Measurements from ENCODE around the gene HTR1D. TPM values are rescaled to one million over a fixed set of nuclear protein-coding genes. Genes with fewer than 3 reads are reported as not detected.

The HTR1D gene
- total RNA-seq, 4 donors from 2014 or later = 0.14 to 0.20 TPM; not detected in 2

DNA sequence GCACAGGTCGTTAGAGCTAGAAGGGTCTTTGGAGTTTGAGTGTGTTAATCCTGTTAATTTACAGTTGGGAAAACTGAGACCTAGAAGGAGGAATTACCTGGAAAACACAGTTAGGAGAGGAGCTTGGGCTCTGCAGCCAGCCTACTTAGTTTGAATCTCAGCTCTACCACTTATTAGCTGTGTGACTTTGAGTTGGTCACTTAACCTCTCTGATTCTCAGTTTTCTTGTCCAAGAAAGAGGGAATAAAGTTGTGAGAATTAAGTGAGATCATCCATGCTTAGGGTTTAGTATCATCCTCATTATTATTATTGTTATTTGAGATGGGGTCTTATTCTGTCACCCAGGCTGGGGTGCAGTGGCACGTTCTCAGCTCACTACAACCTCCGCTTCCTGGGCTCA lies 5.4 kb upstream of the HTR1D start:
- no peak overlapping the region for H3K4me3 ChIP-seq
- no peak overlapping the region for H3K27ac ChIP-seq
- in situ Hi-C loops (cut with MboI; ENCODE audit: low pct_ligation_motif_present in 1 of 4, low pct_unique_long_range_greater_than_20kb in 1 of 4, low sequenced_read_pairs in 3 of 4) = no loop called here
- peaks cover 29% of the 10 kb centered on the region for H3K27me3 ChIP-seq
- peaks cover 0 to 8% (median 0%) of the 10 kb centered on the region in 4 donors for H3K4me1 ChIP-seq
- TF ChIP-seq, protein P1, sequence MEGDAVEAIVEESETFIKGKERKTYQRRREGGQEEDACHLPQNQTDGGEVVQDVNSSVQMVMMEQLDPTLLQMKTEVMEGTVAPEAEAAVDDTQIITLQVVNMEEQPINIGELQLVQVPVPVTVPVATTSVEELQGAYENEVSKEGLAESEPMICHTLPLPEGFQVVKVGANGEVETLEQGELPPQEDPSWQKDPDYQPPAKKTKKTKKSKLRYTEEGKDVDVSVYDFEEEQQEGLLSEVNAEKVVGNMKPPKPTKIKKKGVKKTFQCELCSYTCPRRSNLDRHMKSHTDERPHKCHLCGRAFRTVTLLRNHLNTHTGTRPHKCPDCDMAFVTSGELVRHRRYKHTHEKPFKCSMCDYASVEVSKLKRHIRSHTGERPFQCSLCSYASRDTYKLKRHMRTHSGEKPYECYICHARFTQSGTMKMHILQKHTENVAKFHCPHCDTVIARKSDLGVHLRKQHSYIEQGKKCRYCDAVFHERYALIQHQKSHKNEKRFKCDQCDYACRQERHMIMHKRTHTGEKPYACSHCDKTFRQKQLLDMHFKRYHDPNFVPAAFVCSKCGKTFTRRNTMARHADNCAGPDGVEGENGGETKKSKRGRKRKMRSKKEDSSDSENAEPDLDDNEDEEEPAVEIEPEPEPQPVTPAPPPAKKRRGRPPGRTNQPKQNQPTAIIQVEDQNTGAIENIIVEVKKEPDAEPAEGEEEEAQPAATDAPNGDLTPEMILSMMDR (IDR thresholded peaks at IDR 0.05) = no peak
- TF ChIP-seq EP300 (IDR thresholded peaks at IDR 0.05; ENCODE audit: low read depth) (no peak), POLR2A (IDR thresholded peaks at IDR 0.05) (no peak)
- H3K36me3 ChIP-seq = no peaks in the 10 kb centered on the region
- intact Hi-C loops (cut with DNase I; ENCODE audit: low total_unique reads) = no loop called here
- 67 to 84% methylated on average over 1 to 3 of the region's 3 CpGs for WGBS, 2 donors (ENCODE audit: low coverage in 1 of 2)
- H3K9me3 ChIP-seq = no peaks in the 10 kb centered on the region
- DNase-seq = no peak

DNA sequence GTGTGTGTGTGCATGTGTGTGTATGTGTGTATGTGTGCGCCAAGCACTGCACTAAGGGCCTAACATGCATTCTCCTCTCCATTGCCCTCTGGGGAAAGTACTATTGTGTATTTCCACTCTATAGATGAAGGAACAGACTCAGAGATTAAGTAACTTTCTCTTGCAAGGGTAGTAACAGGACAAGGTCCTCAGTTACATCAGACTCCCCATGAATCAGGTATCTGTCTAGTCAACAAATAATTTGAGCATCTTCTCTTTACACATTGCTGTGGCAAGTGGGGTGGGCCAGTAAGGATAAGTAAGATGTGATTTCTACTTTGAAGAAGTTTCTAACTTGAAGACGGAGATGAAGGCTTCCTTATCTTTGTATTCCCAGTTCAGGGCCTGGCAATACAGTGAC lies 5.0 kb upstream of the HTR1D start:
- no peak overlapping the region for H3K4me3 ChIP-seq
- H3K9me3 ChIP-seq = no peaks in the 10 kb centered on the region
- peaks cover 0 to 12% (median 4%) of the 10 kb centered on the region in 4 donors for H3K4me1 ChIP-seq
- 78 to 87% methylated on average over 1 to 2 of the region's 2 CpGs for WGBS, 2 donors (ENCODE audit: low coverage in 1 of 2)
- peaks cover 33% of the 10 kb centered on the region for H3K27me3 ChIP-seq
- DNase-seq = no peak
- intact Hi-C loops (cut with DNase I; ENCODE audit: low total_unique reads) (no loop called here), in situ Hi-C loops (cut with MboI; ENCODE audit: low pct_ligation_motif_present in 1 of 4, low pct_unique_long_range_greater_than_20kb in 1 of 4, low sequenced_read_pairs in 3 of 4) (no loop called here)
- no peak overlapping the region for H3K27ac ChIP-seq
- no peaks in the 10 kb centered on the region for H3K36me3 ChIP-seq
- no peak for TF ChIP-seq EP300 (IDR thresholded peaks at IDR 0.05; ENCODE audit: low read depth)
- TF ChIP-seq, protein P1 (IDR thresholded peaks at IDR 0.05) = no peak
- TF ChIP-seq POLR2A (IDR thresholded peaks at IDR 0.05) = no peak
- TF ChIP-seq POLR2AphosphoS5 (IDR thresholded peaks at IDR 0.05) = no peak

DNA sequence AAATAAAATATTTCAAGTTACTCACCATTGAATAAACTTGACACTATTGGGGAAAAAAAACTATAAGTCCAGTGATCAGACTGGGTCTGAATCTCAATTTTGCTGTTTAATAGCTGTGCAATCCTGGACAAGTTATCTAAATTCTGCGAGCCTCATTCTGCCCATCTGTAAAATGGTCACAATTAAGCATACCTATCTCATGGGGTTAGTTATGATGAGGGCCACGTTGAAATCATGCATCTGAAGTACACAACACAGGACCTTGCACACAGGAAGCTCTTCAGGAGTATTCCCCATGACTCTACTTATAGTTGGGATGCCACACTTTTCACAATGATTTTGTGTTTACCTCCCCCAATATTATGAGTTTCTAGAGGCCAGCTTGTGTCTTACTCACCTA lies 3.8 kb upstream of the HTR1D start:
- no peaks in the 10 kb centered on the region for H3K9me3 ChIP-seq
- intact Hi-C loops (cut with DNase I; ENCODE audit: low total_unique reads) = no loop called here
- H3K27me3 ChIP-seq = peaks cover 45% of the 10 kb centered on the region
- H3K27ac ChIP-seq = no peak overlapping the region
- H3K4me1 ChIP-seq = peaks cover 0 to 23% (median 12%) of the 10 kb centered on the region in 4 donors
- in situ Hi-C loops (cut with MboI; ENCODE audit: low pct_ligation_motif_present in 1 of 4, low pct_unique_long_range_greater_than_20kb in 1 of 4, low sequenced_read_pairs in 3 of 4) = no loop called here
- TF ChIP-seq, protein P1 (IDR thresholded peaks at IDR 0.05) = no peak
- no peak for TF ChIP-seq POLR2A (IDR thresholded peaks at IDR 0.05)
- TF ChIP-seq EP300 (IDR thresholded peaks at IDR 0.05; ENCODE audit: low read depth) = no peak
- no peaks in the 10 kb centered on the region for H3K36me3 ChIP-seq
- DNase-seq = no peak
- H3K4me3 ChIP-seq = no peak overlapping the region
- WGBS, 2 donors (ENCODE audit: low coverage in 1 of 2) = 56 to 60% methylated on average over 2 of the region's 2 CpGs

DNA sequence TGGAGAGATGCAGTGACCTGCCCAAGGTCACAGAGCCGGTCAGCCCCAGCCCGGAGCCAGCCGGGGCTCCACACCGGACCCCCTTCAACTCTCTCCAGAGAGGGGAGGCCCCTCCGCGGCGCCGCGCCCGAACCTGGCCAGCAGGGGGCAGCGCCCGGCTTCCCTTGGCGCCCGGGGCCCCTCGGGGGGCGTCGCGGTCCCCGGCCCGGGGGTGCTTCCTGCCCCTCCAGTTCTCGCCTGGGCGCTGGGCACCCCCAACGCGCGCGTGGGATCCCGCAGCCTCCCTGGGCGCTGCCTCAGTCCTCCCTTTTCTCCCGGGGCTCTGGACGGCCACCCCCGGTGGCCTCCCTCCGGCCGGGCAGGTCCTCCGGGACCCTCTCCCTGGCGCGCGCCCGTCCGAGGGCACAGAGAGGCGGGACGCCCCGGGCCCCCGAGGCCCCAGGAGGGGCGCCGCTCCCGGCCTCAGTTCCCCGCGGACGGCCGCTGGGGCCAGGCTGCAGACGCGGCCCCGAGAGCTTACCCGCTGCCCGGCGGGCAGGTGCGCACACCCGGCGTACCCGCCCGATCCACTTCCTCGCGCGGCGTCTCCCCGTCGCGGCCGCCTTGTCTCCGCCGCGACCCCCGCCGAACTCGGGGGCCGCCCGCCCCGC lies 406 bp downstream of the HTR1D start:
- peak overlapping the region in 3 of 4 donors; percentile 41 to 53 (median 52) for H3K4me3 ChIP-seq
- intact Hi-C loops (cut with DNase I; ENCODE audit: low total_unique reads) = no loop called here
- WGBS, 2 donors (ENCODE audit: low coverage in 1 of 2) = 0 to 1% methylated on average over 12 to 45 of the region's 78 CpGs
- TF ChIP-seq POLR2A (IDR thresholded peaks at IDR 0.05) = no peak
- TF ChIP-seq, protein P1 (IDR thresholded peaks at IDR 0.05) = peak in 4 of 5 experiments; percentile 42 to 65 (median 58)
- H3K27ac ChIP-seq = no peak overlapping the region
- H3K36me3 ChIP-seq = no peaks in the 10 kb centered on the region
- H3K4me1 ChIP-seq = peaks cover 0 to 15% (median 12%) of the 10 kb centered on the region in 4 donors
- in situ Hi-C loops (cut with MboI; ENCODE audit: low pct_ligation_motif_present in 1 of 4, low pct_unique_long_range_greater_than_20kb in 1 of 4, low sequenced_read_pairs in 3 of 4) = no loop called here
- DNase-seq = no peak
- H3K27me3 ChIP-seq = peaks cover 63% of the 10 kb centered on the region
- H3K9me3 ChIP-seq = no peaks in the 10 kb centered on the region

Data from transverse colon (tissue), 4 donors.